ENCODE measurements around the gene MUC2. TPM values are rescaled to one million over a fixed set of nuclear protein-coding genes. Genes with fewer than 3 reads are reported as not detected.
"Not testable (repeated sequence)": the region's sequence is repeated elsewhere in the genome, so short reads cannot be mapped to it uniquely, and the experiment has no call there.

Gene MUC2
- total RNA-seq, 1 experiment from 2014 or later, result not detected

GRCh38 chr11:1104411-1105182 is 29.9 kb downstream of the MUC2 start:
- DNase-seq (ENCODE audit: low read depth), result no peak

GRCh38 chr11:1105183-1105565 is 30.5 kb downstream of the MUC2 start:
- DNase-seq (ENCODE audit: low read depth), result no peak

GRCh38 chr11:1106387-1106786 is 31.7 kb downstream of the MUC2 start:
- DNase-seq (ENCODE audit: low read depth), result no peak

DNA sequence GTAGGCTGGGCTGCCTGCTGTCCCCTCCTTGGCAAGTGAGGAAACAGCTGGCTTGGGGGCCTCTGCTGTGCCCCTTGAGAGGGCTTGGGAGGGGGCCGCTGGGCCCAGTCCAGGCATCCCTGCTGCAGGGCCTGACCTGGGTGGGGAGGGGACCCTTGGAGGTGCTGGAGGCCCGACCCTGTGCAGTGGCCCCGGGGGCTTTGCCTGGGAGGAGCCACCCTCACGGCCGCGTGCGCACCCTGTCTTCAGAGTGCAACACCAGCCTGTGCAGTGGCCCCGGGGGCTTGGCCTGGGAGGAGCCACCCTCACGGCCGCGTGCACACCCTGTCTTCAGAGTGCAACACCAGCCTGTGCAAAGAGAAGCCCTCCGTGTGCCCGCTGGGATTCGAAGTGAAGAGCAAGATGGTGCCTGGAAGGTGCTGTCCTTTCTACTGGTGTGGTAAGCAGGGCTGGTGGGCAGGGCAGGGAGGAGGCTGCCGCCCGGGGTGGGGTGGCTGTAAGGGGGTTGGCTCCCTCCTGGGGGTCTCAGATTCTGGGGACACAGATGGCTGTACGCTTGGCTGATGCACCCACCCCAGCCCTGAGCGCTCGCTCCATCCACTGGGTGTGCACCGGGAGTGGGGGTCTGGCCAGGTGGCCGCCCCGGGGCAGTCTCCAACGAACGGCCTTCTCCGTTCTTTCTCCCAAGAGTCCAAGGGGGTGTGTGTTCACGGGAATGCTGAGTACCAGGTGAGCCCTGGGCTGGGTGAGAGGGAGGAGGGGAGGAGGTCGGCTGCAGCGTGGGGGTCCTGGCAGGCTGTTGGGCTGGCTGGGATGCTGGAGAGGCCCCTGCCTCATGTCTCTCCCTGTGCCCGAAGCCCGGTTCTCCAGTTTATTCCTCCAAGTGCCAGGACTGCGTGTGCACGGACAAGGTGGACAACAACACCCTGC is 32.9 kb downstream of the MUC2 start:
- DNase-seq (ENCODE audit: low read depth), result no peak

- no peak for DNase-seq (ENCODE audit: low read depth)
Observed at GRCh38 chr11:1108246-1108900, 33.7 kb downstream of the MUC2 start.

DNA sequence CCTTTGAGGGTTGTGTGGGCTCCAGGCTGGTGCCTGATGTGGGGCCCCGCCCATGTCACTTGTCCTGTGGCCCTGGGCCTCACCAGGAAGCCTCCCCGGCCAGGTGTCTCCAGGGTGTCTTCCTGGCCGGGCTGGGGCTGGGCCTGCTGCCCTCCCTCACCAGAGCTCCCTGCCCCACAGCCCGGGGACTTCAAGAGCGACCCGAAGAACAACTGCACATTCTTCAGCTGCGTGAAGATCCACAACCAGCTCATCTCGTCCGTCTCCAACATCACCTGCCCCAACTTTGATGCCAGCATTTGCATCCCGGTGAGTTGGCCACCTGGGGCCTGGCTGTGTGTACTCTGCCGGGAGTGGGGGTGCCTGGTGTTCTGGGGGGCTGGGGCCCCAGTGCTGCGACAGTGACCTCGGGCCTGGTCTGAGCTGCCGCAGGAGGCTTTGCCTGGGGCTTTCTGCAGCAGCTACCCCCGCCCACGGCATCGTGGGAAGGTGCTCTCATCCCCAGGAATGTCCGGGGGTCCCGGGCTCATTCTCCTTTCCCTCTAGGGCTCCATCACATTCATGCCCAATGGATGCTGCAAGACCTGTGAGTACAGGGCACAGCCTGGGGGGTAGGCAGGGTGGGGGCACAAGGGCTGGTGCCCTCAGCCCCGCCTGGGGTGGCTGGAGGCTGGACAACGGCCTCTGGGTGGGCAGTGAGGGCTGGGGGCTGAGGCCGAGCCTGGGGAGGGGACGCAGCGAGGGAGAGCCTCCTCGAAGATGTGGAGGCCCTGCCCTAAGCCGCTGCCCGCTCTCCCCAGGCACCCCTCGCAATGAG is 34.6 kb downstream of the MUC2 start:
- DNase-seq (ENCODE audit: low read depth), result no peak

DNA sequence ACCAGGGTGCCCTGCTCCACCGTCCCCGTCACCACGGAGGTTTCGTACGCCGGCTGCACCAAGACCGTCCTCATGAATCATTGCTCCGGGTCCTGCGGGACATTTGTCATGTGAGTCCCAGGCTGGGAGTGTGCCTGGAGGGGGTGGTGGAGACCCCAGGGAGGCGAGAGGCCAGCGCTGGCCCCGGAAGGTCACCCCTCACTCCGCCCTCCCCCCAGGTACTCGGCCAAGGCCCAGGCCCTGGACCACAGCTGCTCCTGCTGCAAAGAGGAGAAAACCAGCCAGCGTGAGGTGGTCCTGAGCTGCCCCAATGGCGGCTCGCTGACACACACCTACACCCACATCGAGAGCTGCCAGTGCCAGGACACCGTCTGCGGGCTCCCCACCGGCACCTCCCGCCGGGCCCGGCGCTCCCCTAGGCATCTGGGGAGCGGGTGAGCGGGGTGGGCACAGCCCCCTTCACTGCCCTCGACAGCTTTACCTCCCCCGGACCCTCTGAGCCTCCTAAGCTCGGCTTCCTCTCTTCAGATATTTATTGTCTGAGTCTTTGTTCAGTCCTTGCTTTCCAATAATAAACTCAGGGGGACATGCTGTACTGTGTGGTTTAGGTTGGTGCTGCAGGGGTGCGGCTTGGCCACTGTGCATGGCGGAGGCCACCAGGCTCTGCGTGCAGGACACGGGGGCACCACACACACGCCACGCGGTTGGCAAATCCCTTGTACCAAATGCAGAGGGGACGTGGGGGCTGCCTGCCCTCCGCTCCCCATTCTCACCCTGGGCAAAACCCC is 35.4 kb downstream of the MUC2 start:
- no peak for DNase-seq (ENCODE audit: low read depth)

GRCh38 chr11:1111545-1112212 is 37.0 kb downstream of the MUC2 start:
- no peak for DNase-seq (ENCODE audit: low read depth)

GRCh38 chr11:1112351-1113191 is 37.9 kb downstream of the MUC2 start:
- no peak for DNase-seq (ENCODE audit: low read depth)

DNA sequence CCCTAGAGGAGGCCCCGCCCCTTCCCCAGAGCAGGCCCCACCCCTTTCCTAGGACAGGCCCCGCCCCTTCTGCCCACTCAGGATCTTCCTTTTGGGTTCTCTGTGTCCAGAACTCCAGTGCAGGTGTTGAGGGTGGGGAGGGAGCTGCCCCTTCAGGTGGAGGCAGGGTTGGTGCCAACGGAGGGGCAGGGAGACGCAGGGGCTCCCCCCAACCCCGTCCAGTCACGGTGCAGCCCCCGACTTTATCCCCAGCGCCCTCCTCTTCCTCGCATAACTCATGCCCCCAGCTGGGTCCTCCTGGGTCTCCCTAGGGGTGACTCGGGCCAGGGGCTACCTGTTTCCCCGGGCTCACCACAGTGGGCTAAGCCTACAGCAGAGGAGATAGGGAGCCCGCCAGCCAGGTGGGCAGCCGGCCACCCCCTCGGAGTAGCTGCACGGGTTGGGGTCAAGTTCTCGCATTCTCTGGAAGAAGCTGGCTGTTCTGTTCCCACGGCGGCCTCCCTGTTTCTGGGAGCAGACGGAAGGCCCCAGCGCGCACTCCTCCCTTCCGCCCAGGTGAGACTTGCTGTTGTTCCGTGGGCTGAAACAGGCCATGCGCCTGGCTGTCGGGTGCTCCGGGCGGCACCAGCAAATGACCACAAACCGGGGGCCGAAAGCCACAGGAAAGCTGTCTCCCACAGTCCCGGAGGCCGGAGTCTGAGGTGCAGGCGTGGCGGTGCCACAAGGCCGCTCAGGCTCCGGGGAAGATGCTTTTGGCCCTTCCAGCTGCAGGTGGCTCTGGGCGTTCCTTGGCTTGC is 38.9 kb downstream of the MUC2 start:
- no peak for DNase-seq (ENCODE audit: low read depth)

DNA sequence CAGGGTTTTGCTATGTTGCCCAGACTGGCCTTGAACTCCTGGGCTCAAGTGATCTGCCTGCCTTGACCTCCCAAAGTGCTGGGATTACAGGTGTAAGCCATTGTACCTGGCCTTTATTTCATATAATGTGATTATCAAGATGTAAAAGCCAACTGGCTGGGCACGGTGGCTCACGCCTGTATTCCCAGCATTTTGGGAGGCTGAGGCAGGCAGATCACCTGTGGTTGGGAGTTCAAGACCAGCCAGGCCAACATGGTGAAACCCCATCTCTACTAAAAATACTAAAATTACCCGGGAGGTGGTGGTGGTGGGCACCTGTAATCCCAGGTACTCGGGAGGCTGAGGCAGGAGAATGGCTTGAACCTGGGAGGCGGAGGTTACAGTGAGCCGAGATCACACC is 40.6 kb downstream of the MUC2 start:
- not testable (repeated sequence) for DNase-seq (ENCODE audit: low read depth)

GRCh38 chr11:1116104-1116503 is 41.4 kb downstream of the MUC2 start:
- no peak for DNase-seq (ENCODE audit: low read depth)

GRCh38 chr11:1116666-1117390 is 42.2 kb downstream of the MUC2 start:
- DNase-seq (ENCODE audit: low read depth), result no peak

- DNase-seq (ENCODE audit: low read depth), result no peak
Observed at GRCh38 chr11:1117992-1118391, 43.3 kb downstream of the MUC2 start.

DNA sequence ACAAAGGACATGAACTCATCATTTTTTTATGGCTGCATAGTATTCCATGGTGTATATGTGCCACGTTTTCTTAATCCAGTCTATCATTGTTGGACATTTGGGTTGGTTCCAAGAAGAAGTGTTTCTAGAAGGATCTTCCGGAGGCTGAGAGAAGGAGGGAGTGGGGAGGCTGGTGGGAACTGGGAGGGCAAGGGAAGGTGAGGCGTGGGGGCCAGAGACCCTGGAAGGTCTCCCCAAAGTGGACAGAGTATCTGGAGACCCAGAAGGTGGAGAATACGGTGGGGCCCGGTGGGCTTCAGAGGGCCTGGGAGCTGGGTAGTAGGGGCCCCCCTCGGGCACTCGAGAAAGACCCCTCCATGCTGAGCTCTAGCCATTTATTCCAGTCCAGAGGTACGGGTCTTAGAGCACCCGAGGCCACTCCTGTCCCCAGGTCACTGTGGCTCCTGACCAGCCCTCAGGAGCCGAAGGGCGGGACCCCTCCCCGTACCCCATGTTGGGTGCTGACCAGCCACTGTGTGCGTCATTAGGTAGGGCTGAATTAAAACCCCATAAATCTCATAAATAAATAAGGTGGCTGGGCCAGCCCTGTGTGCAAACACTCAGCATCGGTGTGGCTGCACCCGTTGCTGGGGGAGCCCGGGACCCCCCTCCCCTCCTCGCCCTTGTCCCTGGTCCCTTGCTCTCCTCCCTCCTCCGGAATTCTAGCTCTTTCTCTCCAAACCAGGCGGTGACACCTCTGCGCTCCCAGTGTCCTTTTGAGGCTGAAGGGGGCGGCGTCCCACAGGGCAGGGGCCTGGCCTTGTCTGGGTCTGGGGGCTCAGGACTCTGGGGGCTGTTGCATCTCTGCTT is 44.3 kb downstream of the MUC2 start:
- DNase-seq (ENCODE audit: low read depth), result no peak

GRCh38 chr11:1119604-1120146 is 45.0 kb downstream of the MUC2 start:
- no peak for DNase-seq (ENCODE audit: low read depth)

Data from RPMI7951 (cell line).